Heart left ventricle (tissue), 13 donors: Measurements from ENCODE around the gene SUGP2.

ENCODE experiments used
- CTCF ChIP-seq, 12 donors: fragments of 200-600 bp; sonication (generic) in 4 of 12; IDR thresholded peaks; one replicate each; pipeline versions ENCODE4 v1.5.0 to v1.8.0; 2018 to 2022; ENCODE audit warnings: antibody characterized with exemption in 12 of 12, mild to moderate bottlenecking in 5 of 12
- POLR2A ChIP-seq, 2 donors: fragments of 450-650 bp; IDR thresholded peaks; one replicate each; pipeline ENCODE4 v1.6.1; 2017; ENCODE audit warnings: antibody characterized with exemption in 2 of 2, mild to moderate bottlenecking in 2 of 2, moderate library complexity in 2 of 2
- donor health status: ischemic (EF 13 %, LVEDD 7.1; RV severe dilation, severe dysfunction).
- donor health status: DM: no; HTN: yes; CAD: no.
- donor health status: DM: no; HTN: no; CAD: no.
- donor health status: ischemic (EF 25% LVEDD 6.9; RV normal size, moderate dysfunction).
- donor health status: ischemic (EF 25% LVEDD 5.7; RV mildly dilated, moderate dysfunction).
- donor health status: ischemic (EF 35%, LVEDD 5.7; RV mildly dilated, moderate dysfunction).
- donor health status: nonischemic (EF 11% LVEDD 7.7; RV severe dilation, severe dysfunction).
- donor health status: DM: yes; HTN: yes; CAD: no.
- donor health status: PGD.
- donor health status: ischemic (EF 29% LVEDD 5.4; RV normal size, mild dysfunction).
- donor health status: nonischemic (EF 23%, LVEDD 6.1; RV moderate dilation, normal function).

GRCh38 chr19:18980432-18981020, 52.8 kb downstream of the SUGP2 start:
- TF ChIP-seq CTCF (IDR thresholded peaks at IDR 0.05) (no peak), POLR2A (IDR thresholded peaks at IDR 0.05) (no peak)
